H1 (cell line): Measurements from ENCODE around the gene WDR6. TPM values are rescaled to one million over a fixed set of nuclear protein-coding genes. Genes with fewer than 3 reads are reported as not detected.

ENCODE experiments used
- CTCF ChIA-PET: fragments of 300-600 bp; sonication (Branson Sonifier 250); formaldehyde crosslinking; loops from one replicate; lab custom pipeline; 2021; ENCODE audit not compliant: partially characterized antibody; lab: Charles Lee
- POLR2A ChIA-PET: fragments of 300-600 bp; sonication (Branson Sonifier 250); formaldehyde crosslinking; loops from one replicate; lab custom pipeline; 2021; ENCODE audit warnings: inconsistent platforms; ENCODE audit not compliant: partially characterized antibody; lab: Charles Lee
- DNase-seq, 2 experiments: peaks; one replicate each; pipeline versions ENCODE4 v3.0.0 to v3.0.0-alpha.2; 2010 to 2022; ENCODE audit warnings: low spot score in 2 of 2, low read depth in 1 of 2, mixed read lengths in 1 of 2
- FAIRE-seq: peaks from 2 replicates; lab custom pipeline; 2011; peaks lifted over from hg19 to GRCh38; lab: Jason Lieb, UNC
- H2AFZ ChIP-seq: 2 replicates; pipeline ENCODE4 v1.8.1; 2012; ENCODE audit warnings: low read length, inconsistent platforms
- H2AK5ac ChIP-seq: 2 replicates; pipeline ENCODE4 v1.6.1; 2013; ENCODE audit warnings: low read depth, low read length
- H2BK120ac ChIP-seq: replicated peaks from 2 replicates; pipeline ENCODE3; 2013; ENCODE audit warnings: low read depth, low read length, inconsistent platforms
- H2BK12ac ChIP-seq: 2 replicates; pipeline ENCODE4 v1.6.1; 2013; ENCODE audit warnings: low read depth, low read length
- H2BK15ac ChIP-seq: 2 replicates; pipeline ENCODE4 v1.6.1; 2013; ENCODE audit warnings: low read length
- H2BK20ac ChIP-seq: 2 replicates; pipeline ENCODE4 v1.6.1; 2013; ENCODE audit warnings: low read length
- H2BK5ac ChIP-seq: 2 replicates; pipeline ENCODE4 v1.6.1; 2013; ENCODE audit warnings: low read depth, low read length
- H3K14ac ChIP-seq: 2 replicates; pipeline ENCODE4 v1.6.1; 2013; ENCODE audit warnings: inconsistent platforms; ENCODE audit not compliant: insufficient read length
- H3K18ac ChIP-seq: 2 replicates; pipeline ENCODE4 v1.6.1; 2013; ENCODE audit warnings: low read length; ENCODE audit errors: extremely low read depth
- H3K23ac ChIP-seq: 2 replicates; pipeline ENCODE4 v1.6.1; 2013; ENCODE audit warnings: inconsistent platforms; ENCODE audit not compliant: insufficient read length
- H3K23me2 ChIP-seq: 2 replicates; pipeline ENCODE4 v1.6.1; 2013; ENCODE audit warnings: low read depth, low read length
- H3K27ac ChIP-seq: 2 replicates; pipeline ENCODE4 v1.6.1; 2011; ENCODE audit warnings: low read depth, low read length, inconsistent platforms
- H3K27me3 ChIP-seq, 4 experiments: replicated peaks in 1 of 4; 1 replicate in 1 of 4; 2 replicates in 3 of 4; pipeline versions ENCODE4 v1.6.1 to v1.8.1; 2011 to 2013; ENCODE audit warnings: low read length in 3 of 4, mild to moderate bottlenecking in 3 of 4, inconsistent platforms in 2 of 4, mixed read lengths in 2 of 4, moderate library complexity in 1 of 4; ENCODE audit not compliant: control insufficient read depth in 3 of 4, insufficient read depth in 3 of 4; ENCODE audit errors: extremely low read depth in 1 of 4
- H3K36me3 ChIP-seq, 4 experiments: 2 replicates each; pipeline versions ENCODE4 v1.6.1 to v1.8.1; 2011 to 2013; ENCODE audit warnings: mild to moderate bottlenecking in 4 of 4, low read length in 3 of 4, moderate library complexity in 2 of 4, control low read depth in 1 of 4, inconsistent platforms in 1 of 4; ENCODE audit not compliant: insufficient read depth in 4 of 4, control insufficient read depth in 2 of 4
- H3K4ac ChIP-seq: replicated peaks from 2 replicates; pipeline ENCODE3; 2013; ENCODE audit warnings: low read length, low read depth, mixed read lengths, inconsistent platforms; ENCODE audit not compliant: insufficient read length
- H3K4me1 ChIP-seq, 4 experiments: replicated peaks in 1 of 4; 1 replicate in 1 of 4; 2 replicates in 3 of 4; pipeline versions ENCODE4 v1.6.1 to v1.8.1; 2011 to 2013; ENCODE audit warnings: low read length in 3 of 4, inconsistent platforms in 2 of 4, mixed read lengths in 1 of 4; ENCODE audit not compliant: insufficient read depth in 4 of 4, control insufficient read depth in 3 of 4
- H3K4me2 ChIP-seq, 2 experiments: 2 replicates each; pipeline versions ENCODE4 v1.6.1 to v1.8.1; 2011 to 2013; ENCODE audit warnings: low read depth in 2 of 2, low read length in 2 of 2, control low read depth in 1 of 2, inconsistent platforms in 1 of 2, mild to moderate bottlenecking in 1 of 2; ENCODE audit not compliant: insufficient read depth in 1 of 2
- H3K4me3 ChIP-seq, 4 experiments: fragments of 200-600, 300-600 bp in 1 of 4; sonication (generic), shearing (Covaris generic), sonication (Bioruptor Twin) in 1 of 4; 2 replicates each; pipeline versions ENCODE4 v1.5.1 to v1.8.1; 2011 to 2016; ENCODE audit warnings: low read length in 4 of 4, low read depth in 3 of 4, control low read depth in 2 of 4, inconsistent platforms in 2 of 4, mild to moderate bottlenecking in 2 of 4, mixed read lengths in 1 of 4, moderate library complexity in 1 of 4; ENCODE audit not compliant: insufficient read depth in 2 of 4; ENCODE audit errors: extremely low read depth in 1 of 4
- H3K56ac ChIP-seq: replicated peaks from 2 replicates; pipeline ENCODE3; 2013; ENCODE audit warnings: low read depth, mild to moderate bottlenecking, mixed read lengths, low read length, inconsistent platforms; ENCODE audit not compliant: insufficient read length
- H3K79me1 ChIP-seq: 2 replicates; pipeline ENCODE4 v1.6.1; 2013; ENCODE audit warnings: low read depth, low read length, control low read depth
- H3K79me2 ChIP-seq, 2 experiments: 2 replicates each; pipeline versions ENCODE4 v1.6.1 to v1.8.1; 2012 to 2013; ENCODE audit warnings: low read length in 2 of 2, mild to moderate bottlenecking in 2 of 2, inconsistent platforms in 1 of 2; ENCODE audit not compliant: insufficient read depth in 2 of 2, control insufficient read depth in 1 of 2
- H3K9ac ChIP-seq, 4 experiments: replicated peaks in 1 of 4; 1 replicate in 1 of 4; 2 replicates in 3 of 4; pipeline versions ENCODE4 v1.6.1 to v1.8.1; 2011 to 2013; ENCODE audit warnings: low read depth in 3 of 4, low read length in 3 of 4, control low read depth in 2 of 4, mild to moderate bottlenecking in 2 of 4, moderate library complexity in 2 of 4, inconsistent platforms in 1 of 4; ENCODE audit errors: extremely low read depth in 1 of 4
- H3K9me3 ChIP-seq, 2 experiments: 2 replicates each; pipeline versions ENCODE4 v1.6.1 to v1.8.1; 2012 to 2013; ENCODE audit warnings: mild to moderate bottlenecking in 2 of 2, moderate library complexity in 2 of 2, control low read depth in 1 of 2, inconsistent platforms in 1 of 2, low read depth in 1 of 2, low read length in 1 of 2, mixed read lengths in 1 of 2; ENCODE audit not compliant: insufficient read depth in 2 of 2
- H4K20me1 ChIP-seq, 2 experiments: replicated peaks in 1 of 2; 2 replicates each; pipeline versions ENCODE3 to v1.8.1; 2011 to 2013; ENCODE audit warnings: inconsistent platforms in 2 of 2, low read length in 2 of 2, mild to moderate bottlenecking in 1 of 2; ENCODE audit not compliant: insufficient read depth in 2 of 2, control insufficient read depth in 1 of 2
- H4K5ac ChIP-seq: 2 replicates; pipeline ENCODE4 v1.6.1; 2013; ENCODE audit warnings: low read length, low read depth, mixed read lengths, inconsistent platforms; ENCODE audit not compliant: insufficient read length
- H4K8ac ChIP-seq: 2 replicates; pipeline ENCODE4 v1.8.0; 2013; ENCODE audit warnings: mild to moderate bottlenecking, moderate library complexity, low read length, inconsistent platforms; ENCODE audit not compliant: insufficient read depth; ENCODE audit errors: extremely low read depth
- H4K91ac ChIP-seq: replicated peaks from 2 replicates; pipeline ENCODE3; 2013; ENCODE audit warnings: low read length, mixed read lengths, inconsistent platforms; ENCODE audit not compliant: insufficient read length
- BACH1 ChIP-seq: IDR thresholded peaks from 2 replicates; pipeline ENCODE4 v1.6.1; 2012; ENCODE audit warnings: low read length, improper control_type of control experiment
- BRCA1 ChIP-seq: IDR thresholded peaks from 2 replicates; pipeline ENCODE4 v1.6.1; 2012; ENCODE audit warnings: low read depth, low read length, improper control_type of control experiment
- CBX5 ChIP-seq: fragments of 300-800, 300-1000 bp; sonication (generic); IDR thresholded peaks from 2 replicates; pipeline ENCODE4 v1.7.1; 2016; ENCODE audit warnings: antibody characterized with exemption, low read length, low read depth
- CHD1 ChIP-seq: IDR thresholded peaks from 2 replicates; pipeline ENCODE4 v1.6.1; 2012; ENCODE audit warnings: low read depth, low read length, improper control_type of control experiment
- CREB1 ChIP-seq: IDR thresholded peaks from 2 replicates; pipeline ENCODE4 v1.6.1; 2012; ENCODE audit warnings: inconsistent platforms
- NRF1 ChIP-seq: IDR thresholded peaks from 2 replicates; pipeline ENCODE4 v1.6.1; 2011; ENCODE audit warnings: mild to moderate bottlenecking, low read depth, low read length, improper control_type of control experiment
- POU5F1 ChIP-seq: IDR thresholded peaks from 2 replicates; pipeline ENCODE4 v1.6.1; 2011; ENCODE audit warnings: low read depth, mild to moderate bottlenecking, low read length, moderate library complexity
- RFX5 ChIP-seq: IDR thresholded peaks from 2 replicates; pipeline ENCODE4 v1.6.1; 2011; ENCODE audit warnings: low read depth, low read length, improper control_type of control experiment, borderline replicate concordance
- SAP30 ChIP-seq: fragments of 300-600 bp; sonication (generic); IDR thresholded peaks from 2 replicates; pipeline ENCODE4 v1.7.1; 2012; ENCODE audit warnings: low read length, moderate library complexity, mild to moderate bottlenecking, inconsistent platforms; ENCODE audit not compliant: insufficient read depth, insufficient replicate concordance
- SP1 ChIP-seq: IDR thresholded peaks from 2 replicates; pipeline ENCODE4 v1.6.1; 2011; ENCODE audit warnings: low read depth, low read length
- TBP ChIP-seq: IDR thresholded peaks from 2 replicates; pipeline ENCODE4 v1.6.1; 2011; ENCODE audit warnings: low read depth, low read length, improper control_type of control experiment
- TEAD4 ChIP-seq: IDR thresholded peaks from 2 replicates; pipeline ENCODE4 v1.6.1; 2012; ENCODE audit warnings: low read depth, low read length, inconsistent platforms, mixed read lengths
- polyA plus RNA-seq, 7 experiments: library from polyadenylated mRNA; depleted of rRNA in 3 of 7; stranded (reverse) in 5 of 7; unstranded in 2 of 7; fragments of >200 nt in 5 of 7; fragments of 200-250 nt in 2 of 7; gene quantifications; 1 replicate in 5 of 7; 2 replicates in 1 of 7; 4 replicates in 1 of 7; pipeline versions ENCODE4 v1.2.1 to v1.2.3, GENCODE V29; 2011 to 2013; ENCODE audit warnings: missing spikeins in 2 of 7, mixed read lengths in 2 of 7
- total RNA-seq: library from RNA; stranded (reverse); fragmentation: NEBNext Ultra II Directional; extraction: Animal tissue kit (Norgen Biotek cat#: 25700); gene quantifications from 2 replicates; pipeline ENCODE4 v1.2.1, GENCODE V29; 2021
- TF ChIP-seq, protein P1 (sequence below): IDR thresholded peaks from 2 replicates; pipeline ENCODE4 v1.6.1; 2012; ENCODE audit warnings: inconsistent platforms
- TF ChIP-seq, protein P2 (sequence below): IDR thresholded peaks from 2 replicates; pipeline ENCODE4 v1.6.1; 2011; ENCODE audit warnings: low read length, improper control_type of control experiment

WDR6 gene
- total and polyA plus RNA-seq, 2 of the 8 experiments (the other 6 are each of a cell fraction or from before 2014, with no cell fraction given), result 180 to 257 TPM

DNA sequence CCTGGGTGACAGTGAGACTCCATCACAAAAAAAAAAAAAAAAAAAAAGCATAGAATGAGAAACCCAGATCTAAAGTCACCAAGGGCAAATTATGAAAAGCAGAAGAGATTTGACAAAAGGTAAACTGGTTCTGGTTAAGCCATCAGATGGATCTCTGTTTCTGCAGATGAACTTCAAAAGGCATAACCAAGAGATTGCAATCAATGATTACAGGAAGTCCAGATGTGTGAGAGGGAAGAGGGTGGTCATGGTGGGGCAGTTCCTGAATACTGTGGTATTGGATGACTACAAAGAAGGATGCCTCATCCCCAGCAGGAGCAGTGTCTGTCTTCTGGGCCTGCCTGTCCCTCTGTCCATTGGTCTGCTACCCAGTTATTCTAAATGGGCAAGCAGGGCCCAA lies 13.4 kb upstream of the WDR6 start:
- no peak overlapping the region for H3K14ac ChIP-seq
- H4K5ac ChIP-seq, result no peak overlapping the region
- H2BK5ac ChIP-seq, result no peak overlapping the region
- no peak overlapping the region for H3K4ac ChIP-seq
- POLR2A ChIA-PET, result interaction anchor here (0.8 to 38.8 kb wide), 3 partner anchors 19 to 100 kb away, joined by 3 to 1518 read pairs (median 4); partner anchors contain the start of genes DALRD3, IMPDH2, NDUFAF3 and QRICH1
- no peak overlapping the region for H3K23ac ChIP-seq
- no peak overlapping the region for H2BK12ac ChIP-seq
- no peak overlapping the region for H4K8ac ChIP-seq
- H2BK120ac ChIP-seq, result no peak overlapping the region
- H3K4me3 ChIP-seq, result no peak overlapping the region
- no peak overlapping the region for H2BK15ac ChIP-seq
- H2AFZ ChIP-seq, result no peak overlapping the region
- no peak overlapping the region for H2BK20ac ChIP-seq
- no peak overlapping the region for H3K4me2 ChIP-seq
- no peak overlapping the region for H3K56ac ChIP-seq
- FAIRE-seq (no peak), DNase-seq (no peak)
- H4K20me1 ChIP-seq, result peaks cover 0 to 4% of the 10 kb centered on the region in 2 experiments
- H3K9ac ChIP-seq, result no peak overlapping the region
- H3K27me3 ChIP-seq, result no peaks in the 10 kb centered on the region
- H3K4me1 ChIP-seq, result peaks cover 7 to 17% (median 12%) of the 10 kb centered on the region in 4 experiments; a peak in 6 of 7 replicates
- peaks cover 20% of the 10 kb centered on the region for H3K23me2 ChIP-seq
- H3K18ac ChIP-seq, result no peak overlapping the region
- H3K9me3 ChIP-seq, result no peaks in the 10 kb centered on the region
- H3K79me1 ChIP-seq, result peaks cover 3% of the 10 kb centered on the region
- H4K91ac ChIP-seq, result no peak overlapping the region
- H3K27ac ChIP-seq, result no peak overlapping the region
- peaks cover 0 to 19% of the 10 kb centered on the region in 2 experiments; a peak in 2 of 4 replicates for H3K79me2 ChIP-seq
- H2AK5ac ChIP-seq, result no peak overlapping the region
- CTCF ChIA-PET, result interaction anchor here (19.9 kb wide), 1 partner anchor 22 kb away, joined by 467 read pairs; the partner anchor contains the start of genes DALRD3, NDUFAF3 and WDR6
- peaks cover 0 to 3% (median 0%) of the 10 kb centered on the region in 4 experiments; a peak in 2 of 8 replicates for H3K36me3 ChIP-seq
- TF ChIP-seq BRCA1 (no peak), CREB1 (no peak), SAP30 (no peak), TEAD4 (no peak), POU5F1 (no peak), CHD1 (no peak), BACH1 (no peak), CBX5 (no peak), TBP (no peak), NRF1 (no peak), SP1 (no peak), RFX5 (no peak)
- TF ChIP-seq, protein P1, sequence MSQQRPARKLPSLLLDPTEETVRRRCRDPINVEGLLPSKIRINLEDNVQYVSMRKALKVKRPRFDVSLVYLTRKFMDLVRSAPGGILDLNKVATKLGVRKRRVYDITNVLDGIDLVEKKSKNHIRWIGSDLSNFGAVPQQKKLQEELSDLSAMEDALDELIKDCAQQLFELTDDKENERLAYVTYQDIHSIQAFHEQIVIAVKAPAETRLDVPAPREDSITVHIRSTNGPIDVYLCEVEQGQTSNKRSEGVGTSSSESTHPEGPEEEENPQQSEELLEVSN, result no peak
- TF ChIP-seq, protein P2, sequence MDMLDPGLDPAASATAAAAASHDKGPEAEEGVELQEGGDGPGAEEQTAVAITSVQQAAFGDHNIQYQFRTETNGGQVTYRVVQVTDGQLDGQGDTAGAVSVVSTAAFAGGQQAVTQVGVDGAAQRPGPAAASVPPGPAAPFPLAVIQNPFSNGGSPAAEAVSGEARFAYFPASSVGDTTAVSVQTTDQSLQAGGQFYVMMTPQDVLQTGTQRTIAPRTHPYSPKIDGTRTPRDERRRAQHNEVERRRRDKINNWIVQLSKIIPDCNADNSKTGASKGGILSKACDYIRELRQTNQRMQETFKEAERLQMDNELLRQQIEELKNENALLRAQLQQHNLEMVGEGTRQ, result no peak
